ENCODE results near the gene SLC6A4.

The SLC6A4 gene

GRCh38 chr17:30235386-30236296 is at the start of gene SLC6A4:
Gene SLC6A4 (minus strand): TSS chr17:30235697. CDS start chr17:30221958, 13,739 bp downstream.
- DNase-seq: no peak

GRCh38 chr17:30279156-30279555 is 43.7 kb upstream of the SLC6A4 start:
- DNase-seq: no peak

GRCh38 chr17:30278032-30278431 is 42.5 kb upstream of the SLC6A4 start:
- no peak for DNase-seq

- no peak for DNase-seq
Measured at GRCh38 chr17:30275911-30276310, 40.4 kb upstream of the SLC6A4 start.

GRCh38 chr17:30274887-30275286 is 39.4 kb upstream of the SLC6A4 start:
- no peak for DNase-seq

GRCh38 chr17:30273373-30273772 is 37.9 kb upstream of the SLC6A4 start:
- DNase-seq: no peak

- DNase-seq: no peak
Measured at GRCh38 chr17:30271102-30271501, 35.6 kb upstream of the SLC6A4 start.

GRCh38 chr17:30267625-30268024 is 32.1 kb upstream of the SLC6A4 start:
- DNase-seq: no peak

- no peak for DNase-seq
Measured at GRCh38 chr17:30263552-30264333, 28.2 kb upstream of the SLC6A4 start.

GRCh38 chr17:30256756-30257506 is 21.4 kb upstream of the SLC6A4 start:
- no peak for DNase-seq

GRCh38 chr17:30254150-30254549 is 18.7 kb upstream of the SLC6A4 start:
- DNase-seq: no peak

- no peak for DNase-seq
Measured at GRCh38 chr17:30253312-30253711, 17.8 kb upstream of the SLC6A4 start.

- DNase-seq: no peak
Measured at GRCh38 chr17:30251931-30252330, 16.4 kb upstream of the SLC6A4 start.

GRCh38 chr17:30249460-30249859 is 14.0 kb upstream of the SLC6A4 start:
- no peak for DNase-seq

- no peak for DNase-seq
Measured at GRCh38 chr17:30248786-30249185, 13.3 kb upstream of the SLC6A4 start.

GRCh38 chr17:30246460-30246859 is 11.0 kb upstream of the SLC6A4 start:
- no peak for DNase-seq

- no peak for DNase-seq
Measured at GRCh38 chr17:30244853-30245385, 9.4 kb upstream of the SLC6A4 start.

GRCh38 chr17:30243568-30243967 is 8.1 kb upstream of the SLC6A4 start:
- no peak for DNase-seq

- no peak for DNase-seq
Measured at GRCh38 chr17:30243002-30243401, 7.5 kb upstream of the SLC6A4 start.

GRCh38 chr17:30241051-30241450 is 5.6 kb upstream of the SLC6A4 start:
- no peak for DNase-seq

GRCh38 chr17:30240177-30240576 is 4.7 kb upstream of the SLC6A4 start:
- DNase-seq: no peak

- DNase-seq: no peak
Measured at GRCh38 chr17:30239089-30239462, 3.6 kb upstream of the SLC6A4 start.

All from GF-D8 (cell line).